Measurements from ENCODE around the gene DIS3.
"Not testable (repeated sequence)": the region's sequence is repeated elsewhere in the genome, so short reads cannot be mapped to it uniquely, and the experiment has no call there.

Gene DIS3

GRCh38 chr13:72781451-72782439, at the start of gene DIS3, which contains the start of gene PIBF1:
Gene DIS3, minus strand, starts transcription at chr13:72781900. Its CDS starts 68 bp downstream, at chr13:72781832.
Gene PIBF1, plus strand, starts transcription at chr13:72782133. Its CDS starts 1,337 bp downstream, at chr13:72783470.
- peak; percentile 46 to 98 (median 94) for DNase-seq

- no peak for DNase-seq
Observed at GRCh38 chr13:72823724-72824123, 42.0 kb upstream of the DIS3 start.

- no peak for DNase-seq
Observed at GRCh38 chr13:72823081-72823480, 41.4 kb upstream of the DIS3 start.

- no peak for DNase-seq
Observed at GRCh38 chr13:72820898-72821279, 39.2 kb upstream of the DIS3 start.

GRCh38 chr13:72820156-72820897, 38.6 kb upstream of the DIS3 start:
- no peak for DNase-seq

GRCh38 chr13:72808917-72809500, 27.3 kb upstream of the DIS3 start:
- DNase-seq: no peak

GRCh38 chr13:72806514-72806913, 24.8 kb upstream of the DIS3 start:
- not testable (repeated sequence) for DNase-seq

- DNase-seq: no peak
Observed at GRCh38 chr13:72805676-72806346, 24.1 kb upstream of the DIS3 start.

- DNase-seq: no peak
Observed at GRCh38 chr13:72804301-72804700, 22.6 kb upstream of the DIS3 start.

GRCh38 chr13:72798817-72799216, 17.1 kb upstream of the DIS3 start:
- no peak for DNase-seq

GRCh38 chr13:72792640-72793039, 10.9 kb upstream of the DIS3 start:
- no peak for DNase-seq

- no peak for DNase-seq
Observed at GRCh38 chr13:72788831-72789230, 7.1 kb upstream of the DIS3 start.

- DNase-seq: not testable (repeated sequence)
Observed at GRCh38 chr13:72784679-72785078, 3.0 kb upstream of the DIS3 start.

- no peak for DNase-seq
Observed at GRCh38 chr13:72782717-72783116, 1.0 kb upstream of the DIS3 start.

GRCh38 chr13:72774019-72774418, 7.7 kb downstream of the DIS3 start:
- DNase-seq: no peak

- DNase-seq: no peak
Observed at GRCh38 chr13:72763411-72763810, 18.3 kb downstream of the DIS3 start.

- no peak for DNase-seq
Observed at GRCh38 chr13:72760189-72760588, 21.5 kb downstream of the DIS3 start.

GRCh38 chr13:72757792-72758535, 23.7 kb downstream of the DIS3 start:
- no peak for DNase-seq

- DNase-seq: no peak
Observed at GRCh38 chr13:72754111-72754510, 27.6 kb downstream of the DIS3 start.

- no peak for DNase-seq
Observed at GRCh38 chr13:72751220-72751619, 30.5 kb downstream of the DIS3 start.

GRCh38 chr13:72745260-72745659, 36.4 kb downstream of the DIS3 start:
- DNase-seq: no peak

- DNase-seq: no peak
Observed at GRCh38 chr13:72740015-72740414, 41.7 kb downstream of the DIS3 start.

Data from C1 segment of cervical spinal cord (tissue), 14 donors.